ENCODE results near the gene SNN. TPM values are rescaled to one million over a fixed set of nuclear protein-coding genes. Genes with fewer than 3 reads are reported as not detected.

The SNN gene
- total RNA-seq, 2 experiments from 2014 or later = 6.2 to 7.3 TPM

GRCh38 chr16:11706180-11706742, 38.0 kb downstream of the SNN start:
- CTCF ChIA-PET = interaction anchor here (0.6 to 2.1 kb wide), 4 partner anchors 9 to 335 kb away, joined by 3 to 5 read pairs (median 4); no protein-coding TSS in a partner anchor
- Mint-ChIP-seq H3K4me1 (peaks cover 11% of the 10 kb centered on the region), H3K27ac (no peak overlapping the region), H3K4me3 (no peak overlapping the region), H3K27me3 (no peaks in the 10 kb centered on the region), H3K9me3 (no peaks in the 10 kb centered on the region), H3K36me3 (ENCODE audit: low read depth) (peaks cover 47% of the 10 kb centered on the region)
- no peak for DNase-seq
- POLR2A ChIA-PET = interaction anchor here (1.0 kb wide), 1 partner anchor 90 kb away, joined by 3 read pairs; no protein-coding TSS in a partner anchor

DNA sequence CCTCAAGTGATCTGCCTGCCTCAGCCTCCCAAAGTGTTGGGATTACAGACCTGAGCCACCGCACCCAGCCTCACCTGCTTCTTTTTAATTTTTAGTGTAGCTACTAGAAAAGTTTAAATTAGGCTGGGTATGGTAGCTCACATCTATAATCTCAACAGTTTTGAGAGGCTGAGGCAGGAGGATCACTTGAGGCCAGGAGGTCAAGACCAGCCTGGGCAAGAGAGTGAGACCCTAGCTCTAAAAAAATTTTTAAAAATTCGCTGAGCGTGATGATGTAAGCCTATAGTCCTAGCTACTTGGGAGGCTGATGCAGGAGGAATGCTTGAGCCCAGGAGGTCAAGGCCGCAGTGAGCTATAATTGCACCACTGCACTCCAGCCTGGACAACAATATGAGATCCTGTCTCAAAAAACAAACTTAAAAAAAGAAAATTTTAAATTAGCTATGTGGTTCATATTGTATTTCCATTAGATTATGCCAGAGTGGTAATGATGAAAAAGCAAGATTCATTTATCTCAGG, 39.5 kb downstream of the SNN start:
- no peaks in the 10 kb centered on the region for H3K9me3 Mint-ChIP-seq
- peaks cover 7% of the 10 kb centered on the region for H3K4me1 Mint-ChIP-seq
- no peaks in the 10 kb centered on the region for H3K27me3 Mint-ChIP-seq
- no peak overlapping the region for H3K4me3 Mint-ChIP-seq
- peaks cover 47% of the 10 kb centered on the region for H3K36me3 Mint-ChIP-seq (ENCODE audit: low read depth)
- DNase-seq = no peak
- ChIA-PET CTCF (interaction anchor here (0.5 to 1.6 kb wide), 4 partner anchors 10 to 312 kb away, joined by 3 to 5 read pairs (median 4); no protein-coding TSS in a partner anchor), POLR2A (no interaction called here)
- H3K27ac Mint-ChIP-seq = no peak overlapping the region

GRCh38 chr16:11708421-11708820, 40.2 kb downstream of the SNN start:
- H3K27ac Mint-ChIP-seq = no peak overlapping the region
- no peaks in the 10 kb centered on the region for H3K27me3 Mint-ChIP-seq
- CTCF ChIA-PET = interaction anchor here (1.1 to 1.6 kb wide), 2 partner anchors 68 to 176 kb away, joined by 3 to 5 read pairs; no protein-coding TSS in a partner anchor
- H3K9me3 Mint-ChIP-seq = no peaks in the 10 kb centered on the region
- no peak for DNase-seq
- peaks cover 3% of the 10 kb centered on the region for H3K4me1 Mint-ChIP-seq
- H3K36me3 Mint-ChIP-seq (ENCODE audit: low read depth) = peaks cover 41% of the 10 kb centered on the region
- H3K4me3 Mint-ChIP-seq = no peak overlapping the region
- POLR2A ChIA-PET = no interaction called here

GRCh38 chr16:11711662-11712061, 43.4 kb downstream of the SNN start:
- no peak overlapping the region for H3K27ac Mint-ChIP-seq
- peaks cover 50% of the 10 kb centered on the region for H3K36me3 Mint-ChIP-seq (ENCODE audit: low read depth)
- ChIA-PET POLR2A (interaction anchor here (1.1 to 1.5 kb wide), 3 partner anchors 20 to 456 kb away, joined by 3 read pairs; partner anchors contain the start of genes SOCS1 and TXNDC11), CTCF (interaction anchor here (0.6 to 2.3 kb wide), 8 partner anchors 14 to 316 kb away, joined by 3 to 19 read pairs (median 4); partner anchors contain the start of gene TXNDC11)
- H3K4me1 Mint-ChIP-seq = peaks cover 3% of the 10 kb centered on the region
- H3K27me3 Mint-ChIP-seq = no peaks in the 10 kb centered on the region
- no peak for DNase-seq
- no peak overlapping the region for H3K4me3 Mint-ChIP-seq
- no peaks in the 10 kb centered on the region for H3K9me3 Mint-ChIP-seq

- no peaks in the 10 kb centered on the region for H3K9me3 Mint-ChIP-seq
- DNase-seq = no peak
- peaks cover 51% of the 10 kb centered on the region for H3K36me3 Mint-ChIP-seq (ENCODE audit: low read depth)
- peaks cover 5% of the 10 kb centered on the region for H3K4me1 Mint-ChIP-seq
- ChIA-PET POLR2A (interaction anchor here (1.1 to 1.5 kb wide), 2 partner anchors 20 to 31 kb away, joined by 3 read pairs; partner anchors contain the start of gene TXNDC11), CTCF (interaction anchor here (0.7 to 2.3 kb wide), 6 partner anchors 15 to 305 kb away, joined by 3 to 19 read pairs (median 4); partner anchors contain the start of gene TXNDC11)
- no peak overlapping the region for H3K27ac Mint-ChIP-seq
- no peak overlapping the region for H3K4me3 Mint-ChIP-seq
- no peaks in the 10 kb centered on the region for H3K27me3 Mint-ChIP-seq
These were observed 43.9 kb downstream of the SNN start for GRCh38 chr16:11712122-11712521.

GRCh38 chr16:11715246-11715947, 47.1 kb downstream of the SNN start:
- Mint-ChIP-seq H3K27ac (no peak overlapping the region), H3K36me3 (ENCODE audit: low read depth) (peaks cover 44% of the 10 kb centered on the region), H3K27me3 (no peaks in the 10 kb centered on the region), H3K4me1 (peaks cover 7% of the 10 kb centered on the region), H3K9me3 (no peaks in the 10 kb centered on the region), H3K4me3 (no peak overlapping the region)
- ChIA-PET CTCF (interaction anchor here (0.6 to 4.1 kb wide), 15 partner anchors 9 to 751 kb away, joined by 3 to 35 read pairs (median 4); no protein-coding TSS in a partner anchor), POLR2A (no interaction called here)
- no peak for DNase-seq

DNA sequence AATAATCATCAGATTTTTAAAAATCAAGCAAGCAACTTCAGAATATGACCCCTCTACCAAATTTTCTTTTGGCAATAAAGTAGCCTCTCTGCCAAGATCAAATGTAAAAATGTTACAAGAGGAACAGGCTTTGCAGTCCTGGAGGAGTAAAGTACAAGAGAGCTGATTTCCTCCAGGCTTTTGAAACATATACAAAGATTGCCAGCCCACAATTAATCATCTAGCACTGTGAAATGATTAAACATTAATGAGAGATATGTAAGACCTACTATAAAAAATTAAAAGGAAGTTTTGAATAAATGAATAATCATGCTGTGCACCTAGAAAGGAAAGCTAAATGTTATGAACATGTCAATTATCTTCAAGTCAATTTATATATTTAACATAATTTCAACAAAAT, 48.1 kb downstream of the SNN start:
- POLR2A ChIA-PET = no interaction called here
- H3K9me3 Mint-ChIP-seq = no peaks in the 10 kb centered on the region
- CTCF ChIA-PET = interaction anchor here (2.8 to 4.1 kb wide), 2 partner anchors 184 to 309 kb away, joined by 15 to 35 read pairs; no protein-coding TSS in a partner anchor
- no peak overlapping the region for H3K4me3 Mint-ChIP-seq
- H3K27ac Mint-ChIP-seq = no peak overlapping the region
- peaks cover 7% of the 10 kb centered on the region for H3K4me1 Mint-ChIP-seq
- H3K27me3 Mint-ChIP-seq = no peaks in the 10 kb centered on the region
- H3K36me3 Mint-ChIP-seq (ENCODE audit: low read depth) = peaks cover 43% of the 10 kb centered on the region
- no peak for DNase-seq

DNA sequence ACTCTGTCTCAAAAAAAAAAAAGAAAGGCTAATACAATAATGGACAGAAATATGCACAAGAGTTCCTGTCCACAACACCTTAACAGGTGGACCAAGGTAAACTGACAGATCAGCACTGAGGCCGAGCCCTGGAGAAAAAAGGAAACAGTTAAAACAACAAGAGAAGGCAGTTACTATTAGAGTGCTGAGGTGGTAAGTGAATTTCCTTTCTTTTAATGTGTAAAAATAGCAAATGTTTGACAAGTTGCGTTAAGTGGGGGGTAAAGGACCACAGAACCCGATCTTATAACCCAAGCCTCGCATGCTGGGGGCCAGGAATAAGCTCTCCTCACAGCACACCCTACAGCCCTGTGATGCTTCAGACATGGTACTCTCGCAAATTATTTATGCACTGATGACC, 49.6 kb downstream of the SNN start:
- Mint-ChIP-seq H3K27me3 (no peaks in the 10 kb centered on the region), H3K9me3 (no peaks in the 10 kb centered on the region), H3K27ac (no peak overlapping the region), H3K4me3 (no peak overlapping the region), H3K4me1 (peaks cover 7% of the 10 kb centered on the region), H3K36me3 (ENCODE audit: low read depth) (peaks cover 50% of the 10 kb centered on the region)
- CTCF ChIA-PET = interaction anchor here (0.6 to 3.3 kb wide), 5 partner anchors 10 to 186 kb away, joined by 3 to 13 read pairs (median 5); no protein-coding TSS in a partner anchor
- POLR2A ChIA-PET = no interaction called here
- DNase-seq = no peak

DNA sequence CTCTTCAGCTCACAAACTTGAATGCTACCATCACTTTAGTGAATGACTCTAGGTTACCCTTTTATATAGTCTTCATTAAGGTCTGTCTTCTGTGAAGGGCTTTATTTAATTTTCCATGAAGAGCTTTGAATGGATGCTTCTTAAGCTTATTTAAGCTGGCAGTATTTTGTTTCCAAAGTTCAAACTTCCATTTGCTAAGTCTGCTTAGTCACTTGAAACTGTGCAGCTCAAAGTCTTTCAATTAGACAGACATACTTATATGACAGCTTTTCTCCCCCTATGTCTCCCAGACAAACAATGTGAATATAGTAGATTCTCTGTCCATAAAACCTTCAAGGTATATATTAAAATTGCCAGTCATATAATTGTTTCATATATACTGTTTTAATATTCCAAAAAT, 50.9 kb downstream of the SNN start:
- Mint-ChIP-seq H3K27ac (no peak overlapping the region), H3K9me3 (no peaks in the 10 kb centered on the region), H3K4me1 (peaks cover 7% of the 10 kb centered on the region), H3K36me3 (ENCODE audit: low read depth) (peaks cover 55% of the 10 kb centered on the region), H3K4me3 (no peak overlapping the region), H3K27me3 (no peaks in the 10 kb centered on the region)
- ChIA-PET CTCF (interaction anchor here (1.1 to 3.3 kb wide), 3 partner anchors 21 to 349 kb away, joined by 3 to 13 read pairs (median 6); no protein-coding TSS in a partner anchor), POLR2A (interaction anchor here (0.8 to 1.4 kb wide), 2 partner anchors 24 to 91 kb away, joined by 3 read pairs; partner anchors contain the start of gene TXNDC11)
- no peak for DNase-seq

DNA sequence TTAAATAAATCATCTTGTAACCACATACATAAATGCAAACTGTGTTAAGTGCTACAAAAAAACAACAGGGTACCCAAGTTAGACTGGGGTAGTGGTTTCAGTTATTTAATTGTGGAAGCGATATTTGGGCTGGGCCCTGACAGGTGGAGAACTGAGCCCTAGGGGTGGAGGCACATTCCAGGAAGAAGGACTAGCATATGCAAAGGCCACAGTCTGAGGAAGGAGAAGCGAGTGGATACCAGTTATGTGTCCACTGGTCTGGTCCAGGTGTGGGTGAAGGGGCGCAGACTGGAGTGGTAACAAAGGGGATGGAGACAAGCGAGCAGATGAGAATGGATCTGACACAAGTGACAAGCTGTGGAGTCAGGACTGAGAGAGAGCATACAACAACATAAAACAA, 51.5 kb downstream of the SNN start:
- Mint-ChIP-seq H3K27ac (no peak overlapping the region), H3K36me3 (ENCODE audit: low read depth) (peaks cover 54% of the 10 kb centered on the region), H3K4me3 (no peak overlapping the region), H3K4me1 (peaks cover 4% of the 10 kb centered on the region), H3K27me3 (no peaks in the 10 kb centered on the region), H3K9me3 (no peaks in the 10 kb centered on the region)
- no peak for DNase-seq
- POLR2A ChIA-PET = interaction anchor here (1.4 kb wide), 1 partner anchor 23 kb away, joined by 3 read pairs; the partner anchor contains the start of gene TXNDC11
- CTCF ChIA-PET = interaction anchor here (0.7 to 3.3 kb wide), 3 partner anchors 10 to 324 kb away, joined by 3 to 13 read pairs (median 4); no protein-coding TSS in a partner anchor

- Mint-ChIP-seq H3K9me3 (no peaks in the 10 kb centered on the region), H3K4me3 (no peak overlapping the region), H3K27me3 (no peaks in the 10 kb centered on the region), H3K36me3 (ENCODE audit: low read depth) (peaks cover 47% of the 10 kb centered on the region), H3K4me1 (peaks cover 2% of the 10 kb centered on the region), H3K27ac (no peak overlapping the region)
- ChIA-PET CTCF (interaction anchor here (1.2 to 1.7 kb wide), 2 partner anchors 8 to 326 kb away, joined by 3 read pairs; no protein-coding TSS in a partner anchor), POLR2A (no interaction called here)
- no peak for DNase-seq
These were observed 53.7 kb downstream of the SNN start for GRCh38 chr16:11721781-11722467.

DNA sequence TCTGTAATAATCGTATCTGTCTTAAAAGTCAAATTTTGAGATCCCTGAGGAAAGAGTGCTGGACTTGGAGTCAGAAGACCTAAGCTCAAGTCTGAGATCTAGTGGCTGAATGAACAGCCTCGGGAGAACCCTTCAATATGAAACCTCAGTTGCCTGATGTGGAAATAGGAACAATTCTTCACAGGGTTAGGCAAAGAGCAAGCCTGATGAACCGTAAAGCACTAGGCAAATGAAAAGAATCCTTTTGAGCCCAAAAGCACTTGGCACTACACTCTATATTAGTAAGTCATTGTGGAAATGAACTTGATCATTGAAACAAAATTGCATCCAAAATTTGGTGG, 54.2 kb downstream of the SNN start:
- Mint-ChIP-seq H3K27ac (no peak overlapping the region), H3K9me3 (no peaks in the 10 kb centered on the region), H3K36me3 (ENCODE audit: low read depth) (peaks cover 52% of the 10 kb centered on the region), H3K4me3 (no peak overlapping the region), H3K4me1 (peaks cover 4% of the 10 kb centered on the region), H3K27me3 (no peaks in the 10 kb centered on the region)
- ChIA-PET POLR2A (no interaction called here), CTCF (interaction anchor here (1.2 kb wide), 1 partner anchor 8 kb away, joined by 3 read pairs; no protein-coding TSS in a partner anchor)
- DNase-seq = no peak

Measured in activated CD4-positive, alpha-beta memory T cell treated with anti-CD3 and anti-CD28 coated beads, Interleukin-2, amount 10 ng/mL, durations not matched to agents 7 days and 5 days (primary cell).